Activated naive CD4-positive, alpha-beta T cell treated with Interleukin-2 at 50 U/mL for 16 hours (primary cell): ENCODE measurements around the gene NMNAT3.

Source experiments
- DNase-seq: peaks from one replicate; pipeline ENCODE4 v3.0.0-alpha.2; 2020

The NMNAT3 gene

GRCh38 chr3:139574026-139574947, 103.5 kb downstream of the NMNAT3 start:
- no peak for DNase-seq

GRCh38 chr3:139572847-139573672, 104.7 kb downstream of the NMNAT3 start:
- DNase-seq: no peak

- no peak for DNase-seq
Measured at GRCh38 chr3:139571711-139572110, 106.1 kb downstream of the NMNAT3 start.

- no peak for DNase-seq
Measured at GRCh38 chr3:139564294-139564861, 113.4 kb downstream of the NMNAT3 start.

GRCh38 chr3:139561959-139562676, 115.7 kb downstream of the NMNAT3 start:
- no peak for DNase-seq

GRCh38 chr3:139561255-139561817, 116.4 kb downstream of the NMNAT3 start:
- no peak for DNase-seq

GRCh38 chr3:139560411-139560810, 117.4 kb downstream of the NMNAT3 start:
- no peak for DNase-seq

GRCh38 chr3:139559541-139559940, 118.2 kb downstream of the NMNAT3 start:
- no peak for DNase-seq

- DNase-seq: no peak
Measured at GRCh38 chr3:139558351-139559266, 119.2 kb downstream of the NMNAT3 start.

GRCh38 chr3:139557041-139557440, 120.7 kb downstream of the NMNAT3 start:
- no peak for DNase-seq

- no peak for DNase-seq
Measured at GRCh38 chr3:139555249-139555648, 122.5 kb downstream of the NMNAT3 start.

GRCh38 chr3:139554628-139555027, 123.1 kb downstream of the NMNAT3 start:
- DNase-seq: no peak

GRCh38 chr3:139552632-139553365, 125.0 kb downstream of the NMNAT3 start:
- no peak for DNase-seq

- no peak for DNase-seq
Measured at GRCh38 chr3:139548801-139549200, 129.0 kb downstream of the NMNAT3 start.

GRCh38 chr3:139547666-139548065, 130.1 kb downstream of the NMNAT3 start:
- DNase-seq: no peak

GRCh38 chr3:139546772-139547171, 131.0 kb downstream of the NMNAT3 start:
- DNase-seq: no peak

GRCh38 chr3:139541532-139542288, 136.1 kb downstream of the NMNAT3 start:
- no peak for DNase-seq

GRCh38 chr3:139540651-139541531, 136.9 kb downstream of the NMNAT3 start:
- no peak for DNase-seq

- DNase-seq: no peak
Measured at GRCh38 chr3:139538733-139539132, 139.0 kb downstream of the NMNAT3 start.
